Activated CD4-positive, alpha-beta T cell treated with anti-CD3 and anti-CD28 coated beads, Interleukin-2, amount 50 U/mL, for 1 hour (primary cell): Measurements from ENCODE around the gene KMT2B.
"Not testable (repeated sequence)": the region's sequence is repeated elsewhere in the genome, so short reads cannot be mapped to it uniquely, and the experiment has no call there.

Experiments used
- DNase-seq: peaks from one replicate; pipeline ENCODE4 v3.0.0-alpha.2; 2020

Gene KMT2B

DNA sequence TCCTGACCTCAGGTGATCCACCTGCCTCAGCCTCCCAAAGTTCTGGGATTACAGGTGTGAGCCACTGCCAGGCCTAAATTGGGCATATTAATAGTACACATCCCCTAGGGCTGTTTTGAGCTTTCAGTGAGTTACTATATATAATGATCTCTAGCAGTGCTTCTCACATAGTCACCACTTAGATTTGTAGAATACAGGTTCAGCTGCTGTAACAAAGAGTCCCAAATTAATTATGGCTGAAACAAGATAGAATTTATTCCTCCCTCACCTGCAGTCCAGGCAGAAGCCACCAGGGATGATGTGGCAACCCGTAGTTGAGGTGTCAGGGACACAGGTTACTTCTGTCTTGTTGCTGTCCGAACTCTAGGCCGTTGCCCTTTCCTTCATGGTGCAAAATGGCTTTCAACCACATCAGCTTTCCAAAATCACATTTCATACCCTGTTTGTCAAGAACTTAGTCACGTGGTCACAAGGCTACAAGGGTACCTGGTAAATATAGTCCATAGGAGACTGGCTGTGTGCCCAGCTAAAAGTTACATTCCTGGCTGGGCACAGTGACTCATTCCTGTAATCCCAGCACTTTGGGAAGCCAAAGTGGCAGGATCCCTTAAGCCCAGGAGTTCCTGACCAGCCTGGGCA is 43.0 kb downstream of the KMT2B start:
- no peak for DNase-seq

DNA sequence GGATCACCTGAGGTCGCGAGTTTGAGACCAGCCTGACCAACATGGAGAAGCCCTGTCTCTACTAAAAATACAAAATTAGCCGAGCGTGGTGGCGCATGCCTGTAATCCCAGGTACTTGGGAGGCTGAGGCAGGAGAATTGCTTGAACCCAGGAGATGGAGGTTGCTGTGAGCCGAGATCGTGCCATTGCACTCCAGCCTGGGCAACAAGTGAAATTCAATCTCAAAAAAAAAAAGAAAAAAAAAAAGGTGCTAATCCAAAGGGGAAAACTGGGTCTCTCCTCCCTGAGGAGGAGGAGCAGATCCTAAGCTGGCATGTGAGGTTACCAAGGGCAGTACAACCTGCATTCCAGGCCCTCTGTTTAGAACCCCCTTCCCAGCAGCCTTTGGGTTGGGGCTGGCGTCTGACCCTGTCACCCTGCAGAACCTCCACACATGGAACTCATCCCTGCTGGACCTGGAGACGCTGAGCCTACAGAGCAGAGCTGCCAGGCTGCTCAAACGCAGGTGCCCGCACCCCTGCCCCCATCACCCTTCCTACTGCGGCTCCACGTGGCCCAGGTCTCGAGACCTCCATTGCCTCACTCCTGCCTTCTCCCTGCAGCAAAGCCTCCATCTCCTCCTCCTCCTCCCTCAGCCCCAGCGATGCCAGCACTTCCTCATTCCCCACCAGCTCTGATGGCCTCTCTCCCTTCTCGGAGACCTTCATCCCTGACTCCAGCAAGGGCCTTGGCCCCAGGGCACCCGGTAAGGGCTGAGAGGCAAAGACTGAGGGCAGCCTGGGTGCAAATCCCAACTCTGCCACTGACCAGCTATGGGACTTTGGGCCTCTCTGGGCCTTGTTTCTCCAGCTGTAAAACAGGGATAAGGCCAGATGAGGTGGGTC is 46.9 kb downstream of the KMT2B start:
- no peak for DNase-seq

DNA sequence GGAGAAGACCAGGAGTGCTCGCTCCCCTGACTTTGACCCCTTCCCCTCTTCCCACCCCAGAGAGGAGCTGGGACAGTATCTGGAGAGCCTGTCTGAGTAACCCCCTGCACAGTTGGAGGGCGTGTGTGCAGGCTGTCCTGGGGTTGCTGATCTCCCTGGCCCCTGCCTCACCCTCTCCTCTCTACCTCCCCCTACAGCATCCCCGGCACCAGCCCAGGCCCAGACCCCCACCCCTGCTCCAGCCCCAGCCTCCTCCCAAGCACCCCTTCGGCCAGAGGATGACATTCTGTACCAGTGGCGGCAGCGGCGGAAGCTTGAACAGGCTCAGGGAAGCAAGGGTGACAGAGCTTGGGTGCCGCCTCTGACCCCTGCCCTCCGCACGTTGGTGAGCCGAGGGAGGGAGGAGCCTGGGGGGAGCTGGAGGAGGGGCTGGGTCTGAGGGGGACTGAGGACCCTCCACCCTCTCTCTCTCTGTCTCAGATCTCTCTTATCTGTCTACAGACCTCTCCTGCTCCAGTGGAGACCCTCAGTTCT is 48.8 kb downstream of the KMT2B start:
- DNase-seq = no peak

DNA sequence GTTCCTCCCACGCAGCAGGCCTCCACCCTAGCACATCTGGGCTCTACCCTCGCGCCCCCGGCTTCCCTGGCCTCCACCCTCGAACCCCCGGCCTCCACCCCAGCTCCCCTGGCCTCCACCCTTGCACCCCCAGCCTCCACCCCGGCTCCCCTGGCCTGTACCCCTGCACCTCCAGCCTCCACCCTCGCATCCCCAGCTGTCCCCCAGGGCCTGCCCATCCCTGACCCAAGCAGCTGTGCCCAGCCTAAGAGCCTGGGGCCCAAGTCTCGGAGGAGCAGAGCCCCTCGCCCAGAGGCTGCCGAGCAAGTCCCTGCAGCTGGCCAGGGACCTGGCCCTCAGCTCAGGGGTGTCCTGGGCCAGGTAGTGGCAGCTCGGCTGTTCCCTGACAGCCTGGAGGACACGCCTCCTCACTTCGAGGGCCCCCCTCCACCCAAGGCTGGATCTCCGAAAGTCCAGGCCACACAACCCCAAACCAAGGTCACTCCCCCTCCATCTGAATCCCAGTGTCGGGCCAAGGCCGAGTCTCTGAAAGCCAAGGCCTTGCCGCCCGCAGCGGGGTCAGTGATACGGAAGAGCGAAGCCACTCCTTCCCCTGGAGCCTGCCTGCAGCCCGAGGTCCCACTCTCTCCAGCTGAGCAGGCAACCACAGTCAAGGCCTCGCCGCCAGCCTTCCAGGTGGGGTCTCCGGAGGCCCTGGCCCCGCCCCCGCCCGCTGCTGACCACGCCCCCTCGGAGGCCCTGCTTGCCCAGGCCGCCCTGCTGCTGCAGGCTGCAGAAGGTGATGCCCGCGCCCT is 49.7 kb downstream of the KMT2B start:
- DNase-seq = no peak

DNA sequence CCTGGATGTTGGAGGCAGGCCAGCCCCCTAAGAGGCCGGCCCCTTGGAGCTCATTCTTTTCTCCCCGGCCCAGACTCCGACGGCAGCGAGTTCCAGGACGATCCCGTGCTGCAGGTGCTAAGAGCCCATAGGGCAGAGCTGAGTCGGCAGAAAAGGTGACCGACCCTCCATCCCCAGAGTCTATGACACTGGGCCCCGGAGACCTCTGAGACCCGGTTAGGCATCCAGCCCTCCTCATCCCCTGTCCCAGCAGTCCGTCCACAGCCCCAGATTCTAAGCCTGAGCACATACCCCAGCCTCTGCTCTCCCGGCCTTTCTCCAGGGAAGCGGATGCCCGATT is 50.2 kb downstream of the KMT2B start:
- no peak for DNase-seq

DNA sequence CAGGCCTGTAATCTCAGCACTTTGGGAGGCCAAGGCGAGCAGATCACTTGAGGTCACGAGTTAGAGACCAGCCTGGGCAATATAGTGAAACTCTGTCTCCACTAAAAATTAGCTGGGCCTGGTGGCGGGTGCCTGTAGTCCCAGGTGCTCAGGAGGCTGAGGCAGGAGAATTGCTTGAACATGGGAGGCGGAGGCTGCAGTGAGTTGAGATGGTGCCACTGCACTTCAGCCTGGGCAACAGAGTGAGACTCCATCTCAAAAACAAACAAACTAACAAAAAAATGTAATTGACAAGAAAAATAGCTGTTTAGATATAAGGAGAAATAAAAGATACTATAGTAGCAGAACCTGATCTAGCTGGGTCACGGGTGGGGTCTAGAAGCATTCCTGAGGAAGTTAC is 54.6 kb downstream of the KMT2B start:
- not testable (repeated sequence) for DNase-seq

DNA sequence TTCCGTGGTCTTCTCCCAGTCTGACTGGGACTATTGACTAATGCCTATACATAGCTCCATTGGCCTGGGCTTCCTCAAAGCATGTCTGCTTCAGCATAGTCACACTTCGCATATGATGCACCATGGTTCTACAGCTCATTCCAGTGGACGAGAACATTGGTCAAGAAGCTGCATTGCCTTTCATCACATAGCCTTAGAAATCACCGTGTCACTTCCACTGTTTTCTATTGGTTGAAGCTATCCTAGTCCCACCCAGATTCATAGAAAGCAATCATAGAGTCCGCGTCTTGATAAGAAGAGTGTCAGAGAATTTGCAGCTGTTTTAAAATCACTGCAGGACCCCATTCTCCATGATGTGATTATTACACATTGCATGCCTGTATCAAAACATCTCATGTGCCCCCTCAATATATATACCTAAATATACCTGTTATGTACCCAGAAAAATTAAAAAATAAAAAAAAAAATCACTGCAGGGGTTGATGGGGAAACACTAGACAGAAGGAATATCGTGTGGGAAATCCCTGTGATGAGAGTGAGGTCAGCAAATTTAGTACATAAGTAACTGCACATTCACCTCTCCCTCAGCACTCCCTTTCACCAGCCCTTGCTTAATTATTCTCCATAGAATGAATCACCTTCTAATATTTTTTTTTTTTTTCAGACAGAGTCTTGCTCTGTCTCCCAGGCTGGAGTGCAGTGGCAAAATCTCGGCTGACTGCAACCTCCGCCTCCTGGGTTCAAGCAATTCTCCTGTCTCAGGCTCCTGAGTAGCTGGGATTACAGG is 55.4 kb downstream of the KMT2B start:
- no peak for DNase-seq

GRCh38 chr19:35774274-35775045 is 56.7 kb downstream of the KMT2B start:
- no peak for DNase-seq

DNA sequence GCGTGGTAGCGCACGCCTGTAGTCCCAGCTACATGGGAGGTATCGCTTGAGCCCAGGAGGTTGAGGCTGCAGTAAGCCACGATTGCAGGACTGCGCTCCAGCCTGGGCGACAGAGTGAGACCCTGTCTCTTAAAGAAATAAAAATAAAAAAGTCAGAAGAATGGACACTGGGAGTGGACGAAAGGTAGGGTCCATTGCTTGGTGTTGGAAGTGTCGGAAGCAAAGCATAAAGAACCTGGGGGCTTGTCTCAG is 57.2 kb downstream of the KMT2B start:
- DNase-seq = no peak

GRCh38 chr19:35775298-35776101 is 57.7 kb downstream of the KMT2B start, which contains the start of gene ARHGAP33:
Gene ARHGAP33, plus strand, starts transcription at chr19:35775564. Its CDS starts 95 bp downstream, at chr19:35775659.
- DNase-seq = peak; percentile 99

- DNase-seq = no peak
Observed at GRCh38 chr19:35776102-35776788, 58.4 kb downstream of the KMT2B start.

GRCh38 chr19:35777086-35777841 is 59.5 kb downstream of the KMT2B start:
- DNase-seq = no peak

DNA sequence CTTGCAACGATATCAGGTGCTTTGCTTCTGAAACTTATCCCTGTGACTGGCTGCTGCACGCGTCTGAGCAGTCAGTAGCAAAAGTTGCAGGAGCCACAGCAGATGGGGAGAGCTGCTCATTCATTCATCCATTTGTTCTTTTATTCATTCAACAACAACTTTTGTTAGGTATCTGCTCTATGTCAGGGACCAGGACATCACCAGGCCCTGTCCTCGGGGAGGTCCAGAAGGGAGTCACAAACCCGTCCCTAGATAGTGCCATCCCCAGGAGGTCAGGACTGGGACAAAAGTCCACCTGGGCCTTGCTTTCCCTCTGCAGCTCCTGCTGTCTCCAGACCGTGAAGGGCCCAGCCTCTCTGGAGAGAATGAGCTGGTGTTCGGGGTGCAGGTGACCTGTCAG is 60.2 kb downstream of the KMT2B start:
- DNase-seq = no peak

- DNase-seq = no peak
Observed at GRCh38 chr19:35779033-35779432, 61.2 kb downstream of the KMT2B start.

DNA sequence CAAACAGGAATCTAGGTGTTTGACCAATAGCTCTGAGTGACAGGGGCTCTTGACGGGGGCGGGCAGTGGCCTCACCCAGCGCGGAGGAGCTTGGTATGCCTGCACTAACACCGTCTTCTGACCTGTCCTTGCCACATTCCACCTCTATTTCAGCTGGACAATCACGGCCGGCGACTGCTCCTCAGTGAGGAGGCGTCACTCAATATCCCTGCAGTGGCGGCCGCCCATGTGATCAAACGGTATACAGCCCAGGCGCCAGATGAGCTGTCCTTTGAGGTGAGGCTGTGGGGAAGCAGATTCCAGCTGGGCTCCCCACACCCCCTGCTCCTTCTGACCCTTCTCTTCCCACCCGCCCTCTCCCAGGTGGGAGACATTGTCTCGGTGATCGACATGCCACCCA is 62.3 kb downstream of the KMT2B start:
- DNase-seq = no peak

DNA sequence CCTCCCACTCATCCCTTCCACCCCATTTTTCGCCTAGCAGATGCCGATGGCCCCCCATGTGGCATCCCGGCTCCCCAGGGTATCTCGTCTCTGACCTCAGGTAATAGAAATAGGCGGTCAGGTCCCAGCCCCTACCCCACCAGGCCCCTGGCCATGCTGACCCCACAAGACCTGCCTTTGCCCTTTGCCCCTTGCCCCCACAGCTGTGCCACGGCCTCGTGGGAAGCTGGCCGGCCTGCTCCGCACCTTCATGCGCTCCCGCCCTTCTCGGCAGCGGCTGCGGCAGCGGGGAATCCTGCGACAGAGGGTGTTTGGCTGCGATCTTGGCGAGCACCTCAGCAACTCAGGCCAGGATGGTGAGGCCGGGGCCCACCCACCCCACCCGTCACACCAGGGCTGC is 62.9 kb downstream of the KMT2B start:
- DNase-seq = no peak

DNA sequence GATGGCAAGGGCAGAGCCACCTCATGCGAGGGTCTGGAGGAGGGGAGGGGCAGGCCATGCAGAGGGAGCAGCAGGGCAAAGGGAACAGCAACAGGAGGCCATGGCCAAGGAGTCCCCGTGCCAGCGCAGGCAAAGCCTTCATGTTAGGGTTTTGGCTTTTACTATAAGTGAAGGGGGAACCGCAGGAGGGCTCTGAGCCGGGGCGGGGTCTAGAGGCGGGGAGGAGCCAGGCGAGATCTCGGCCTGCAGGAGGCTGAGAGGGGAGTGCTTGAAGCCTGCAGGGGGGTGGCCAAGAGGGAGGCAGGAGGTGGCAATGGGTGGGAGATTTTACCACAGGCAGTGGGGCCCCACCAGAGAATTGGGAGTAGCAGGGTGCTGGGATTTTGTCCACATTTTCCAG is 63.8 kb downstream of the KMT2B start:
- no peak for DNase-seq

- DNase-seq = no peak
Observed at GRCh38 chr19:35782589-35782988, 64.8 kb downstream of the KMT2B start.
